Measurements from ENCODE around the gene NEDD4L.
"Not testable (repeated sequence)": the region's sequence is repeated elsewhere in the genome, so short reads cannot be mapped to it uniquely, and the experiment has no call there.

NEDD4L gene

DNA sequence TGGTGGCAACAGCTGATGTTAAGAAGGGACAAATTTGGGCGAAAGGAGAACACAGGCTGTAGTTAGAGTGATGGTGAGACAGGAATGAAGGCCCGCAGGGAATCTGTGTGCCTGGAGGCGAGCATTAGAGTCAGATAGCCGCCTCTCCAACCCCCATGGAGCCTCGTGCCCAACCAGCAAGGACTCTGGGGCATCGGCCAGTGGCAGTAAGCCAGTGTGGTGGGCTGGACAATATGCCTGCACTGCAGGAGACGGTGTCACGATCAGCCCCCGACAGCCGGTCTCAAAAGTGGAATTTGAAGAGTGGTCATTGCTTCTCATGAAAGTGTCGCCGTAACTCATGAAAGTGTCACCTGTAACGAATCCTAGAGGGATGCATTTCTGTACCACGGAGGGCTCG is 335.4 kb downstream of the NEDD4L start:
- DNase-seq (ENCODE audit: low spot score), result no peak

DNA sequence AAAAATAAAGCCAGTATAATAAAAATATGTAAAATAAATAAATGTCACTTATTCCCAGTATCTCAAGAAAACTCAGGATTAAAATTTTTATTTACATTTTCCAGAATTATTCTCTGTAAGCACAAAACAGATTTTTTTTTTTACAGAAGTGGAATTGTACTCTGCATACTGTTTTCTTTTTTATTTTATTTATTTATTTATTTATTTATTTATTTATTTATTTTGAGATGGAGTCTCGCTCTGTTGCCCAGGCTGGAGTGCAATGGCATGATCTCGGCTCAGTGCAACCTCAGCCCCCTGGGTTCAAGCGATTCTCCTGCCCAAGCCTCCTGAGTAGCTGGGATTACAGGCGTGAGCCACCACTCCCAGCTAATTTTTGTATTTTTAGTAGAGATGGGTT is 336.1 kb downstream of the NEDD4L start:
- not testable (repeated sequence) for DNase-seq (ENCODE audit: low spot score)

DNA sequence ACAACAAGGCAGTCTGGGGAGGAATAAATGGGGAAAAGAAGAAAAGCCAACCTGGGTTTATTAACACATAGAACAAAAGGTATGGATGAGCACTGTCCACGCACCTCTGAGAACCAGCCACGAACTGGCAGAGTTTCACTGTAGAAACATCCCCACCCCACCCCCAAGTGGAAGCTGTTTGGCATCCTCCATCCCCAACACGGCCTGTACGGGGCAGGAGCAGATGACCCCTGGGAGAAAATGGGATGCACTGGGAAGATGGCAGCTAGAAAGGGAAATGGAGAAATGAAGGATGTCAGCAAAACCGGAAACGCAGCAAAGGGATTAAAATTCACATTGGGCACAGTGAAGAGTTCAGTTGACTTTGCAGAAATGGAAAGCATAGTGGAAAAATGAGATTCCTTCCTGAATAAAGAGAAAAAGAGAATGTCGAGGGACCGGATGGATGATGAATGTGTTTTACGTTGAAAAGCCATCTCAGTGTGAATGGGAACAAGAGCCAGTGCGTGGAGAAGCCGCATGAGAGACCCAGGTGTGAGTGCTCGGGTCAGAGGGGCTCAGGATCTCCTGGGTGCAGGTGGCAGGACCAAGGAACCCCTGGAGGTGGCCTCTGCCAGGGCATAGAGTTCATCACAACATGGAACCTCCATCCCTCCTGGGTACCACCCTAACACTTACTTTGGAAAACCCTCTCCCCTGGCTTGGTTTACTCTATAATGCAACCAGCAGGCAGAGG is 337.8 kb downstream of the NEDD4L start:
- DNase-seq (ENCODE audit: low spot score), result no peak

DNA sequence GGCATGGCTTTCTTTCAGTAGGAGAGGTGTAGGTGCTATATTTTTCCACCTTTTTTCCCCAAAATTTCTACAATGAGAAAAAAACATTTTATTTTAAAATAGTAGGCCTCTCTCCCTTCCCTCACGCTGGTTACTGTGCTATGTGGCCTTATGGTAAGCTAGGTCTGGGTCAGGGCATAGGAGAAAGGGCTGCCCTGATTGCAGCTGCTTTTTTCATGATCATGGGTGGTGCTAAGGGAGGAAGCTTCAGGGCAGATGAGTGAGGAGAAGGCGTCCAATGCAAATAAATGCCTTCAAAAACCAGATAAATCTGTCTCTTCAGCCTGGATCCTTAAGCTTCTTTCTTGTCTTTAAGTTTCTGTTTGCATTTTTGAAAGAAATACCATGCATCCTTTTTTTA is 338.4 kb downstream of the NEDD4L start:
- no peak for DNase-seq (ENCODE audit: low spot score)

GRCh38 chr18:58385472-58385871 is 341.4 kb downstream of the NEDD4L start:
- DNase-seq (ENCODE audit: low spot score), result no peak

- no peak for DNase-seq (ENCODE audit: low spot score)
Observed at GRCh38 chr18:58386780-58387179, 342.8 kb downstream of the NEDD4L start.

GRCh38 chr18:58387716-58388115 is 343.7 kb downstream of the NEDD4L start:
- DNase-seq (ENCODE audit: low spot score), result no peak

GRCh38 chr18:58388736-58389135 is 344.7 kb downstream of the NEDD4L start:
- DNase-seq (ENCODE audit: low spot score), result no peak

DNA sequence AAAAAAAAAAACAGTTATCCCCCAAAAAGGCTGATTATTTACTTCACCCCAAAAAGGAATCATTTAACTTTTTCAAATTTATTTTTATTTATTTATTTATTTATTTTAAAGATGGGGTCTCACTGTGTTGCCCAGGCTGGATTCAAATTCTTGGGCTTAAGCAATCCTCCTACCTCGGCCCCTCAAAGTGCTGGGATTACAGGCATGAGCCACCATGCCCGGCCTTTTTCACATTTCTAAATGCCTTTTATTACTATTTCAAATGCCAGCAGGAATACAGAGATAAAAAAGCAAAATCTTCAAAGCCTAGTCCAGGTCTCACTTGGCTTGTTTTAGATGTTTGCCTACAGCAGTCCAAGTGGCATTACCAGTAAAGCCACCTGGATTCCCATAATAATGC is 345.7 kb downstream of the NEDD4L start:
- no peak for DNase-seq (ENCODE audit: low spot score)

GRCh38 chr18:58390399-58390798 is 346.4 kb downstream of the NEDD4L start:
- DNase-seq (ENCODE audit: low spot score), result no peak

DNA sequence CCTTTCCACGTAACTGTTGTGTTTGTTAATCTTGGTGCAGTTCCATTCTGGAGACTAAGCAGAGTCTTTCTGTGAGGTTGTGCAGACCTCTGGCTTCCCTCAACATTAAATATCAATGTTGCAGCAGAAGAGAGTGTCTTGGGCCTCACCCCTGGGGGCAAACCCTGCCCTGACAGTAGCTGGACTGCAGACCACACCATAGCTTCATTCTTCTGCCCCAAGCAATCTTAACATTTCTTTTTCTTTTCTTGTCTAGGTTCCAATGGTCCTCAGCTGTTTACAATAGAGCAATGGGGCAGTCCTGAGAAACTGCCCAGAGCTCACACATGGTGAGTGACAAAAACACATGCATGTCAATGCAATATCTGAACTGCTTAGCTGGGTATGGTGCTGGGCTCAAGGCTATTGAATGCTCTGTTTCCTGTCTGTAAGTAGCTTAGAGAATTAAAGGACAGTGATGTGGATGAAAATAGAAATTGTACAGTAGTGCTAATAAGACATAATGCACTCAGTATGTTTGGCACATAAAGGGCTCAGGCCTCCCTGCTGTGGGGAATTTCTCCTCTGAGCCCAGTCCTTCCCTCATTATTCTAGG is 347.3 kb downstream of the NEDD4L start:
- DNase-seq (ENCODE audit: low spot score), result no peak

- DNase-seq (ENCODE audit: low spot score), result no peak
Observed at GRCh38 chr18:58391932-58392323, 347.9 kb downstream of the NEDD4L start.

DNA sequence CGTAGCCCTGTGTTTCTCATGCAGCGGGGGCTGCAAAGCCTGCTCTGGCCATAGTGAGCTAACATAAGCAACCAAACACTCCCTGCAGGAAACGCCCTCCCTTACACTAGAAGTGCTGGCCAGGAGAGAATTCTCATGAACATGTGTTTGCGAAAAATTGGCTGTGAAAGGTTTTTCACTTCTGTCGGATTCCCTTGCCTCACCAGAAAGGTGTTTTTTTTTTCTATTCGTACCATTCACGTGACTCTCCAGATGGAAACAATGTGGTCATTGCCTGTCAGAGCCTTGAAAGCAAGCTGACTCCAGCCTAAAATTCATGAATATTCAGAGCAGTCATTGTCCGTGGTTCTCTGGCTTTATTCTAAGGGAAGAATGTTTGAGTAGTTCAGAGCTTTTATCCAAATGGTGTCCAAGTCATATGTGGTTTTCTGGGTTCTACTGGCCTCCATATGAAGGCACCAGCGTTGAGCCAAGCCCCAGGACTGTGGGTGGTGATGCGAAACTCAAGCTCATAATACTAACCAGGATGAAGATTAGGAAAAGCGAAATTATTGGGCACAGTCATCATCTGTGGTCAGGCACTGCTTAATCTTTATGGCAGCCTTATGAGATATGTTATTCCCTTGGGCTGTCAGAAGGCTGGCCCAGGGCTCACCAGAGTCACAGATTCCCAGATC is 348.4 kb downstream of the NEDD4L start:
- no peak for DNase-seq (ENCODE audit: low spot score)

- DNase-seq (ENCODE audit: low spot score), result no peak
Observed at GRCh38 chr18:58393295-58393694, 349.3 kb downstream of the NEDD4L start.

DNA sequence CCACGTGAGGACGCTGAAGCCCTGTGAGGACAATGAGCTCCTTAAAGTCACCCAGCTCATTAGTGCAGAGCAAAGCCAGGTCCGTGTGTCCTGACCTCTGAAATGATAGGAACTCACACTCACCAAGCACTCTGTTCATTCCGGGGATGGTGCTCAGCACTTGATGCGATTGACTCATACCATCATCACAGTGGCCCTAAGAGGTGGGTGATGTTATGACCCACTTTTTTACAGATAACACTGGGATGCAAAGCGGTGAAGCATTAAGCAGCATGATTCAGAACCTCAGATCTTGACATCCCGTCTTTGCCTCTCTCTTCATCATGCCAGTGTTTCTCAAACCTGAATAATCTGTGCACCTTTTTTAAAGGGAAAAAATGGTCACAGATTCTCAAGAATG is 350.0 kb downstream of the NEDD4L start:
- DNase-seq (ENCODE audit: low spot score), result no peak

GRCh38 chr18:58394602-58395425 is 350.8 kb downstream of the NEDD4L start:
- no peak for DNase-seq (ENCODE audit: low spot score)

- no peak for DNase-seq (ENCODE audit: low spot score)
Observed at GRCh38 chr18:58396144-58396543, 352.1 kb downstream of the NEDD4L start.

DNA sequence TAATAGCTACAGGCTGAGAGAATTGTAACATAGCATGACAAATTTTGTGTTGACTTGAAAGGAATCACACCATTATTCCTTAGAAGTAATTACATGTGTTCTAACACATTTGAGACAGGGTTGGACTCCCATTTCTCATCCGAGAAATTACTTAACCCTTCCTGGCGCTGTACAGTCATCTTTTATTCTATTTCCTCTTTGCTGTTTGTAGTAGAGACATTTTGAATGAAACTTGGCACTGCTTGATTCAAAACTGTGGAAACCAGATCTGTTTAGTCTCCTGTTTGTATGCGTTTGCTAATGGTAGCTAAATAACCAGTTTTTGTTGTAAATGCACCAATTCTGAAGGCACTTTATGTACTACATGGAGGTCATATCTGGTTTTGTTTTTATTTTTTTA is 352.9 kb downstream of the NEDD4L start:
- no peak for DNase-seq (ENCODE audit: low spot score)

DNA sequence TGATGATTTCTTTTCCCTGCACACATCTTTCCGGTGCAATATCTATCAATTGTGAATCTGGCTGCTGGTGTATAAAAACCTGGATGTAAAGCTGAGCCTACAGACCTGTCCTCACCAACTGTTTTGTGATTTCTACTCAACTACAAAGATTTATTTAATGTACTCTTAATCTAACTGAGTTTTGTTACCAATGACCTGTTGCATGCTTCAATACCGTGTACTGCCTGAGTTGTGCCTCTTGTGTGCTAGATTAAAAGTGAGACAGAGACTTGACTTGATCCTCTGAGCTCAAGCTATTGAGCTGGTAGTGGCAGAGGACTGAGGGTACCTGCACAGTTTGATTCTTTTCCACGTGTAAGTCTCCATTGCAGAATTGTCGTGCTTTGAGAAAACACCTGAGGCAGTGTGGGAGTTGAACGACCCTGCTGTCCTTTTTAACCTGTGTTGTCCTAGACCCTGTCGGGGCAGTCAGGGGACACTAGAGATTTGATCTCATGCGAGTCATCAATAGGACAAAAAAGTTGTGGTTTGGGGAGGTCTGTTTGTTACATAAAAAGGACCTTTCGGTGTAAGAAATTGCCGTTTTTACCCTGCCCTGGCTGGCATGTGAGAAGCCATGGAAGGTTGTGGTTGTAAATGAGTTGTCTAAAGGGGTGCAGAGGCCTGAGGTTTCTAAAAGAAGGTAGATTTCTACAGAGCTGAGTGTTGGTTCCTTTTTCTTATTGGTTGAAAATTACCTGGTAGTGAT is 353.5 kb downstream of the NEDD4L start:
- DNase-seq (ENCODE audit: low spot score), result no peak

- no peak for DNase-seq (ENCODE audit: low spot score)
Observed at GRCh38 chr18:58398648-58399398, 354.8 kb downstream of the NEDD4L start.

- DNase-seq (ENCODE audit: low spot score), result no peak
Observed at GRCh38 chr18:58400331-58400870, 356.4 kb downstream of the NEDD4L start.
